ENCODE measurements around the gene ALPL.

Gene ALPL

DNA sequence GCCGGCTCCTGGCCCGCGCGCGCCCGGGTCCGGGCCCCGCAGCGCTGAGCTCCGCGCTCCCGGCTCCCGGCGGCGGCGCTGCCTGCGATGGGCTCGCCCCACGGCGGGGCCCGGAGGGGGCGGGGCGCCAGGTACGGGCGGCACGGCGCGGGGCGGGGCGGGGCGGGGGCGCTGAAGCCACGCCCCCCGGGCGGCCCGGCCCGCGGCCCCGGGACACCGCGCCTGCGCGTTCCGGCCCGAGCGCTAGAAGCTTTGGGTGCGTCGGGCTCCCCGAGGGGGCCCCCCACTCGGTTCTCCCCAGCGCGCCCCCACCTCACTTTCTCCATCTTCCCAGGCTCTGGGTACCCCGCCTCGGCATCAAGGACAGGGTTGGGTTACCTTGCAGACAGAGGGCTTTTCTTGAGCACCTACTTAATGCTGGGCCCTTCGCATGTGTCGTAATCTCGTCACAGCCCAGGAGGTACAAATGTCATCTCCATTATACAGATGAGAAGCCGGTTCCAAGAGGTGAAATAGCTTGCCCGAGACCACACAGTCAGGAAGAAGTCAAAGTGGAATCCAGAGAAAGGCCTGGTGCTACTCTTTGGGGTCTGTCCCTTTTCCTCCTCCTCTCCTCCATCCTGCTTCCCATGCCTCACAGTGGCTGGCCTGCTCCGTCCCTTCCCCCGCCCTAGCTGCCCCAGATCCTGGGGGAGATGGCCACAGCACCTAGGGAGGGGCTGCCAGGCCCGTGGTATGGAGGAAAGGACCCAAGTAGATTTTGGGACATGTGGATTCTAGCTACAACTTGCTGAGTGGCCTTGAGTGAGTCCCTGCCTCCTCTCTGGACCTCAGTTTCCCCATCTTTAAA lies 113.5 kb downstream of the ALPL start:
- in situ Hi-C loops (cut with MboI; ENCODE audit: low pct_unique_long_range_greater_than_20kb, low sequenced_read_pairs): no loop called here
- DNase-seq: no peak

DNA sequence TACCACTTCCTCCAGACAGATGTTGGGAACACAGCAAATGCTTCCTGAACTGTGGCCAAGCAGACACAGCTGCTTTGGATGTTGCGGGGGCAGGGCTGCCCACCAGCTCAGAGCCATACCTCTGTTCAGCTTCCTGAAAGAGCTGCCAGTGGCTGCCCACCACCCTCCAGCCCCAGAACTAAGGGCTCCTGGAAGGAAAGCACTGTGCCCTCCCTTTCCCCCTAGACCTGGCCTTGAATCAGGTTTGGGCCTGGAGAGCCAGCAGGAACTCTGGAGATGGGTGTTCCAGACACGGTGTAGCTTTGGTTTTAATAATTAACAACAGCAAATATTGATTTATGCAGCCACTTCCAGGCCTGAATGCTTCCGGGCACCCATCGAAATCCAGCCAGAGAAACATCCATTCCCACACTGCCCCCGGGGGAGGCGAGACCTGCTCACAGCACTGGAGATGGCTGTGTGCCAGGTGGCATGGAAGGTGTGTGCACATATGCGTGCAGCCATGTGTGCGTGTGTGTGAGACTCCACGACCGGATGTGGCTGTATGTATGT lies 114.3 kb downstream of the ALPL start:
- in situ Hi-C loops (cut with MboI; ENCODE audit: low pct_unique_long_range_greater_than_20kb, low sequenced_read_pairs): no loop called here
- DNase-seq: peak; percentile 34

DNA sequence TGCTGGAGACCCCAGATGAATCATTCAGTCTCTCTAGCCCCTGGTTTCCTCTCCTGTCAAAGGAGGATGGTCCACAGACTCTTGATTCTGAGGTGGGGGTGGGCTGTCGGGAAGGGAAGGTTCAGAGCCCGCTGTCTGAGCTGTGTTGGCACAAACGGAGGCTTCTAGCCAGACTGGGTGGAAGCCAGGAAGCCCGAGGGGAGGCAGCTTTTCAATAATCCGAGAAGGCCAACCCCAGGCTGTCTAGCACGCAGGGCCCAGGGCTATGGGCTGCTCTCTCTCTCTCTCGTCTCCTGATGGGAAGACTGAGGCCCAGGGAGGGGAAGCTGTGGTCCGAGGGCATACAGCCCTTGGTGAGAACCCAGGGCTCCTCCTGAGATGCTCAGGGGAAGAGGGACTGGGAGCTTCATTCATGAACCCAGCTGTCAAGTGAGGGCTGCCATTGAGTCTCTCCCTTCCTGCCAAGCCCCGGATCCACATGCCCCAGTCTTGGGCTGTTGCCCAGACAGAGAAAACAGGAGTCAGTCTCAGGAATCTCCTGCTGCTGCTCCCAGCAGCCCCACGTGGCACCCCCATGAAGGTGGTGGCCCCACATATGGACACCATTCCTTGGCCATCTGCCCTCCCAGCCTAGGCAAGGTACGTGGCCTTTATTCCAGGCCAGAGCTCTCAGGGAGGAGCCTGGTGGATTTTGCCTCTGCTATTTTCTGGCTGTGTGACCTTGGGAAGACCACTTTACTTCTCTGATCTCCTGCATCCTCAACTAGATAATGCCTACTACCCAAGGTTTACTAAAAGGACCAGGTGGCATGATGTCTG lies 115.6 kb downstream of the ALPL start:
- no peak for DNase-seq
- in situ Hi-C loops (cut with MboI; ENCODE audit: low pct_unique_long_range_greater_than_20kb, low sequenced_read_pairs): no loop called here

DNA sequence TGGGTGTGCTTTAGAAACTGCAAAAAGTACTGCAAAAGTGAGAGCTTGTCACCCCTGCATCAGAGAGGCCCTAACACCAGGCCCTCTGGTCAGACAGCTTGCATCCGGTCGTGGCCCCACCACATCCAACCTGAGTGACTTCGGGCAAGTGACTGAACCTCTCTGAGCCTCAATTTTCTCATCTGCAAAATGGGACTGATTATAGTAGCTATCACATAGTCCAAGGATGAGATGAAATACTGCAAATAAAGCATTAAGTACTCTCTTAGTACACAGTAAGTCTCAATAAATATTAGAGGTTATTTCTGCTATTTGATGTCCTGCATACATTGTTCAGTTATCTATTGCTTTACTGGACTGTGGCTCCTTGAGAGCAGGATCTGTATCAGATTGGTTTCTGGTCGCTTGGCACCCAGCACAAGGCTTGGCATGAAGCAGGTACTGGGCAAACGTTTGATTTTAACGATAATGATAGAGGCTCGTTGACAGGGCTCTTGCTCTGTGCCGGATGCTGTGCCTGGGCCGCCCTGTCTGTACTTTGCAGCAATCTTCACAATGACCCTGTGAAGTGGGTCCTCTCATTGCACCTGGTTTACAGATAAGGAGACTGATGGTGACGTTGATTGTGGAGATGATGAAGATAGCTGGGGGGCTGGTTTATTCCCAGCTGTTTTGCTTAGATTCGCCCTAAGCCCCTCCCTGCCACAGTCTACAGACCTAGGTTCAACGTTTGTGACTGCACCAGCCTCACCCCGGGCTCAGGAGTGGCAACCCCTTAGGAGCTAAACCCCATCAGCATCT lies 116.4 kb downstream of the ALPL start:
- DNase-seq: no peak
- in situ Hi-C loops (cut with MboI; ENCODE audit: low pct_unique_long_range_greater_than_20kb, low sequenced_read_pairs): no loop called here

DNA sequence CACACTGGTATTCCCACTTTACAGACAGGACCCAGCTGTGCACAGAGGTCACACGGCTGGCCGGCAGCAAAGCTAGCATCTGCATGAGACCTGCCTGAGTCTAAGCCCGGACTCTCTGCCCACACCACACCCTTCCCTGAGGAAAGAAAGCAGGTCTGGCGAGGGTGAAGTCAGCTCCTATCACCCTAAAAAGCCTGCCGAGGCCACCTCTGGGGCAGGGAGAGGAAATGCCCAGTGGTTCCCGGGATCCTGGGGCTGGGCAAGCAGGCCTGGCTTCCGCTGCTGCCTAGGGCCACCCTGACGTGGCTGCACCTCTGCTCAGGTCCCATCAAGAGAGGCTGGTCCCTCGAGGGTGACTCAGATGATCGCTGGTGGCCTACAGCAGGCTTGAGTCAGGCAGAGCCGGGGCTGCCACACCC lies 117.7 kb downstream of the ALPL start:
- in situ Hi-C loops (cut with MboI; ENCODE audit: low pct_unique_long_range_greater_than_20kb, low sequenced_read_pairs): no loop called here

More for the DNA sequence above, 117.7 kb downstream of the ALPL start:
- no peak for DNase-seq

Data from KBM-7 (cell line).